Uterus (tissue), 2 donors: Measurements from ENCODE around the gene DNM3.

ENCODE experiments used
- CTCF ChIP-seq, 4 experiments: fragments of 200-600 bp in 2 of 4; fragments of 450-650 bp in 2 of 4; sonication (generic) in 2 of 4; IDR thresholded peaks; one replicate each; pipeline ENCODE4 v1.5.1; 2016 to 2019; ENCODE audit warnings: antibody characterized with exemption in 4 of 4, mild to moderate bottlenecking in 2 of 4, moderate library complexity in 1 of 4
- POLR2A ChIP-seq, 2 donors: fragments of 450-650 bp; IDR thresholded peaks; one replicate each; pipeline ENCODE4 v1.6.1; 2016; ENCODE audit warnings: antibody characterized with exemption in 2 of 2, mild to moderate bottlenecking in 1 of 2, moderate library complexity in 1 of 2

- TF ChIP-seq CTCF (IDR thresholded peaks at IDR 0.05) = no peak
- TF ChIP-seq POLR2A (IDR thresholded peaks at IDR 0.05) = no peak
Measured at GRCh38 chr1:172169836-172170235, 328.5 kb downstream of the DNM3 start.
